OCI-LY3 (cell line): ENCODE data around the gene SARDH.

Experiments used
- H2AFZ ChIP-seq: fragments of 200-600, 300-600 bp; shearing (Covaris generic); 2 replicates; pipeline ENCODE4 v1.6.0; 2014; ENCODE audit warnings: antibody characterized with exemption, low read depth, low read length
- H3K27ac ChIP-seq: fragments of 200-600, 300-600 bp; sonication (generic); 2 replicates; pipeline ENCODE4 v1.5.1; 2014; ENCODE audit warnings: mild to moderate bottlenecking, low read length, moderate library complexity, mixed read lengths
- H3K27me3 ChIP-seq: fragments of 200-600, 300-600 bp; sonication (generic); 2 replicates; pipeline ENCODE4 v1.6.1; 2014; ENCODE audit warnings: low read depth, low read length, mixed read lengths
- H3K36me3 ChIP-seq: fragments of 200-600, 300-600 bp; sonication (generic); replicated peaks from 2 replicates; pipeline ENCODE3; 2014; ENCODE audit warnings: low read depth, low read length, mixed read lengths
- H3K4me1 ChIP-seq: fragments of 300-600, 200-600 bp; sonication (generic); 2 replicates; pipeline ENCODE4 v1.6.1; 2014; ENCODE audit warnings: low read length, mixed read lengths
- H3K4me2 ChIP-seq: fragments of 200-600, 300-600 bp; sonication (generic); 2 replicates; pipeline ENCODE4 v1.6.1; 2014; ENCODE audit warnings: low read length, mixed read lengths
- H3K4me3 ChIP-seq: fragments of 300-600, 200-600 bp; sonication (generic); 2 replicates; pipeline ENCODE4 v1.5.1; 2014; ENCODE audit warnings: antibody characterized with exemption, mild to moderate bottlenecking, low read length, moderate library complexity
- H3K79me2 ChIP-seq: fragments of 300-600, 200-600 bp; shearing (Covaris generic); 2 replicates; pipeline ENCODE4 v1.6.1; 2014; ENCODE audit warnings: mild to moderate bottlenecking, low read length, mixed read lengths
- H3K9ac ChIP-seq: fragments of 300-600, 200-600 bp; shearing (Covaris generic); 2 replicates; pipeline ENCODE4 v1.6.0; 2014; ENCODE audit warnings: mild to moderate bottlenecking, low read length, moderate library complexity
- H3K9me3 ChIP-seq: fragments of 200-600, 300-600 bp; shearing (Covaris generic); 2 replicates; pipeline ENCODE4 v1.6.1; 2014; ENCODE audit warnings: low read length, mixed read lengths; ENCODE audit not compliant: insufficient read depth
- H4K20me1 ChIP-seq: fragments of 200-600, 300-600 bp; sonication (generic); 2 replicates; pipeline ENCODE4 v1.6.1; 2016; ENCODE audit warnings: low read length, mixed read lengths; ENCODE audit not compliant: insufficient read depth
- CTCF ChIP-seq: fragments of 200-600, 300-600 bp; sonication (generic); IDR thresholded peaks from 2 replicates; pipeline ENCODE4 v1.5.1; 2014; ENCODE audit warnings: antibody characterized with exemption, low read length, low read depth
- EZH2phosphoT487 ChIP-seq: fragments of 200-600 bp; shearing (Covaris generic); IDR thresholded peaks from 2 replicates; pipeline ENCODE4 v1.6.1; 2018; ENCODE audit warnings: antibody characterized with exemption, mixed run types, low read depth

SARDH gene

GRCh38 chr9:133681658-133682306 lies 56.4 kb downstream of the SARDH start:
- Histone ChIP-seq H3K4me2 (no peak overlapping the region), H3K9me3 (no peaks in the 10 kb centered on the region), H3K9ac (no peak overlapping the region), H2AFZ (no peak overlapping the region), H3K27me3 (no peaks in the 10 kb centered on the region), H3K27ac (no peak overlapping the region), H4K20me1 (no peaks in the 10 kb centered on the region), H3K4me3 (no peak overlapping the region), H3K4me1 (no peaks in the 10 kb centered on the region), H3K36me3 (no peaks in the 10 kb centered on the region), H3K79me2 (no peaks in the 10 kb centered on the region)
- TF ChIP-seq EZH2phosphoT487 (no peak), CTCF (no peak)

- TF ChIP-seq CTCF (no peak), EZH2phosphoT487 (no peak)
- Histone ChIP-seq H3K27ac (no peak overlapping the region), H3K9ac (no peak overlapping the region), H3K27me3 (0 out of 2 replicates have a peak, but pooled peaks cover 3% of the 10 kb centered on the region), H2AFZ (no peak overlapping the region), H3K4me3 (no peak overlapping the region), H3K4me2 (no peak overlapping the region), H4K20me1 (no peaks in the 10 kb centered on the region), H3K36me3 (no peaks in the 10 kb centered on the region), H3K4me1 (no peaks in the 10 kb centered on the region), H3K9me3 (no peaks in the 10 kb centered on the region), H3K79me2 (no peaks in the 10 kb centered on the region)
Measured at GRCh38 chr9:133680976-133681657, 57.0 kb downstream of the SARDH start.

GRCh38 chr9:133680250-133680975 lies 57.7 kb downstream of the SARDH start:
- H3K9ac ChIP-seq = no peak overlapping the region
- H3K9me3 ChIP-seq = no peaks in the 10 kb centered on the region
- H3K4me1 ChIP-seq = no peaks in the 10 kb centered on the region
- H3K79me2 ChIP-seq = no peaks in the 10 kb centered on the region
- peaks cover 6% of the 10 kb centered on the region; the same call in 1 of the 2 replicates for H3K27me3 ChIP-seq
- H3K36me3 ChIP-seq = no peaks in the 10 kb centered on the region
- H3K4me2 ChIP-seq = no peak overlapping the region
- no peaks in the 10 kb centered on the region for H4K20me1 ChIP-seq
- no peak overlapping the region for H3K4me3 ChIP-seq
- TF ChIP-seq EZH2phosphoT487 = no peak
- TF ChIP-seq CTCF = no peak
- no peak overlapping the region for H3K27ac ChIP-seq
- H2AFZ ChIP-seq = no peak overlapping the region

DNA sequence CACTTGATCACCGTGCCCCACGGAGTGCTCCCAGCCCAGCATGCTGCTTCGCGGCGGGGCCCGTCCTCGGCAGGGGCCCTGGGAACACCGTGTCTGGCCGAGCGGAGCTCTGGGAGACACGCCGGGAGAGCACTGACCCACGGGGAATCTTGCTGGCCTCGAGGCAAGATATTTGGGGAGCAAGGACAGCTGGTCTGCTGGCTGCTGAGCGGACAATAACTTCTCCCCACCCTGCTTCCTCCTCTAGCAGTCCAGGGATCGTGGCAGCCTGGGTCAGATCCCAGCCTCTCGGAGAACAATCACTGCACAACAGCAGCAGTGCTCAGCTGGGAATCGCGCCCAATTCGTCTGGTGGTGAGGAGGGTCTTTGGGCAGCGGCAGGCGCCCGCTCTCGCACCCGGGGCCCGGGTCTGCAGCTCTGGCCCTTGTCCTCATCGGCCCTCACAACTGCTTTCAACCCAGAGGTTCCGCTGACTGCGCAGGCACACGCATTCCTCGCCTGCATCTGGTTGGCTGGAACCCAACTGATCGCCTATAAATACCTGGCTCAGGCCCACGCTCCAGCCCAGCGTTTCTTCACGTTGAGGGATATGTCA lies 58.6 kb downstream of the SARDH start:
- H2AFZ ChIP-seq = no peak overlapping the region
- H3K4me3 ChIP-seq = no peak overlapping the region
- H3K36me3 ChIP-seq = no peaks in the 10 kb centered on the region
- H3K4me2 ChIP-seq = no peak overlapping the region
- no peak overlapping the region for H3K9ac ChIP-seq
- no peaks in the 10 kb centered on the region for H3K9me3 ChIP-seq
- no peaks in the 10 kb centered on the region for H3K4me1 ChIP-seq
- TF ChIP-seq EZH2phosphoT487 (no peak), CTCF (no peak)
- H4K20me1 ChIP-seq = no peaks in the 10 kb centered on the region
- H3K27me3 ChIP-seq = peaks cover 8% of the 10 kb centered on the region; the same call in 1 of the 2 replicates
- no peaks in the 10 kb centered on the region for H3K79me2 ChIP-seq
- no peak overlapping the region for H3K27ac ChIP-seq
